Measurements from ENCODE around the gene OR52M1.
"Not testable (repeated sequence)": the region's sequence is repeated elsewhere in the genome, so short reads cannot be mapped to it uniquely, and the experiment has no call there.

The OR52M1 gene

DNA sequence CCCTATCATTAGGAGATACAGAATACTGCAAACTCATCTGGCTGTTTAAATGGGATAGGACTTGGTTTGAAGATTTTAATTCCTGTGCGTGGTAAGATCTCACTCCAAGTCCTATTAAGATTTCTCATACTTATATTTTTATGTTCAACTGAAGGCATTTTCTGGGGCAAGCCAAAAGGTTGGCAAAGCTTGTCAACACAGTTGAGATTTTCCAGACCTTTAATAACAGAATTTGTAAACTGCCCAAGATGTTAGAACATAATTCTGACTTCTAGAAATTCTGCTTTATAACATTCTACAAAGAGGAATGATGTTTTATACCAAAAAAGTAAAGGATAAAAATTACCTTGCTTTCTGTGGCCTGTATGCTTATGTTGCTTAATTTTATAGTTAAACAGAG, 30.8 kb upstream of the OR52M1 start:
- no peak for TF ChIP-seq CTCF (conservative IDR thresholded peaks at IDR 0.05; ENCODE audit: low read depth, low read length)
- no peak for DNase-seq (ENCODE audit: low read depth)

DNA sequence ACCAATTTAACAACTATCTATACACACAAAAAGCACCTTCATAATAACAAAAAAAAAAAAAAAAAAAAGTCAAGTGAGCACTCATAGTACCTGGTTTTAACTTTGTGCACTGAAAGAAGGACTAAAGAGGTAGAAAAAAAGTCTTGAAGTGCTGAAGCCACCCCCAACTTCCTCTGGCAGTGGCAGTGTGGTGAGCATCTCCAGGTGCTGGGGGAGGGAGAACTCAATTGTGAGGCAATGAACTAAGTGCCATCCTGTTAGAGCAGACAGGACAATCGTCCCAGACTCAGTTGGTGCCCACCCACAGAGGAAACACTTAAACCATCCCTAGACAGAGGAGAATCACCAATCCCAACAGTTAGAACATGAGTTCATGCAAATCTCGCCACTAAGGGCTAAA, 22.7 kb upstream of the OR52M1 start:
- H3K4me3 ChIP-seq (ENCODE audit: low read length): no peak overlapping the region
- DNase-seq (ENCODE audit: low read depth): no peak
- TF ChIP-seq CTCF (conservative IDR thresholded peaks at IDR 0.05; ENCODE audit: low read depth, low read length): no peak

More for the DNA sequence above, 30.8 kb upstream of the OR52M1 start:
- H3K4me3 ChIP-seq (ENCODE audit: low read length): no peak overlapping the region

DNA sequence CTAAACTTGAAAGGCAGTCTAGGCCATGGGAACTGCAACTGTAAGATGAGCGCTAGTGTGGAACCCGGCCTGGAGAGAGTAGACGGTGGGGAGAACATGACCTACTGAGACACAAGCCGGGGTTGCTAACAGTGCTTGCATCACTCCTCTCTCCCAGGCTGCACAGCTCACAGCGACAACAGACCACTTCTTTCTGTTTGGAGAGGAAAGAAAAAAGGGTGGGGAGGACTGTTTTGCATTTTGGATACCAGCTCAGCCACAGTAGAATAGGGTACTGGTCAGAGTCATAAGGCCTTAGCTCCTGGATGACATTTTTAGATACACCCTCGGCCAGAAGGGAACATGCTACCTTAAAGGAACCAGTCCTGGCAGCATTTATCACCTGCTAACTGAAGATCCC, 22.2 kb upstream of the OR52M1 start:
- no peak overlapping the region for H3K4me3 ChIP-seq (ENCODE audit: low read length)
- no peak for DNase-seq (ENCODE audit: low read depth)
- TF ChIP-seq CTCF (conservative IDR thresholded peaks at IDR 0.05; ENCODE audit: low read depth, low read length): no peak

- no peak for TF ChIP-seq CTCF (conservative IDR thresholded peaks at IDR 0.05; ENCODE audit: low read depth, low read length)
- DNase-seq (ENCODE audit: low read depth): no peak
- H3K4me3 ChIP-seq (ENCODE audit: low read length): no peak overlapping the region
These were observed 21.3 kb upstream of the OR52M1 start for GRCh38 chr11:4523666-4524065.

GRCh38 chr11:4527926-4528325, 17.1 kb upstream of the OR52M1 start:
- TF ChIP-seq CTCF (conservative IDR thresholded peaks at IDR 0.05; ENCODE audit: low read depth, low read length): no peak
- H3K4me3 ChIP-seq (ENCODE audit: low read length): no peak overlapping the region
- no peak for DNase-seq (ENCODE audit: low read depth)

- not testable (repeated sequence) for DNase-seq (ENCODE audit: low read depth); H3K4me3 ChIP-seq (ENCODE audit: low read length)
These were observed 13.3 kb upstream of the OR52M1 start for GRCh38 chr11:4531686-4532085.

GRCh38 chr11:4539603-4540219, 5.3 kb upstream of the OR52M1 start:
- no peak overlapping the region for H3K4me3 ChIP-seq (ENCODE audit: low read length)
- no peak for DNase-seq (ENCODE audit: low read depth)
- TF ChIP-seq CTCF (conservative IDR thresholded peaks at IDR 0.05; ENCODE audit: low read depth, low read length): peak; percentile 77

DNA sequence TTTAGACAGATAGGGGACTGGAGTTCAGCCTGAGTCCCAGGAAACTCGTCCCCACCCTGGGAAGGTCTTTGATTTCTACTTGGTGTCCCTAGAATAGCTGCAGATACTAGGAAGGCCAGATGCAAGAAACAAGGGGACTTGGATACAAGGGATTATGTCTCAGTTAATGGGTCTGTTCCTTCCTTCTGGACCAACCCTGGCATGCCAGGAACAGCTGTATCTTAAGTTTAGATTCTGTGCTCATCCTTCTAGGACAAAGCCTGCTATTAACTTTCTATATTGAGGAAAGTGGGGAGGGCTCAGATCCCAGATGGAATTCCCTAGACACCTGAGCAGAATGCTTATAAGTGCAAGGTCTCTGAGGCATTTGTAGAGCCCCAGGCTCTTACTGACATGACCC, 3.9 kb upstream of the OR52M1 start:
- no peak for DNase-seq (ENCODE audit: low read depth)
- no peak for TF ChIP-seq CTCF (conservative IDR thresholded peaks at IDR 0.05; ENCODE audit: low read depth, low read length)
- no peak overlapping the region for H3K4me3 ChIP-seq (ENCODE audit: low read length)

Data from retinal pigment epithelial cell (primary cell).